HG03064 (cell line): Measurements from ENCODE around the gene ZPBP.
"Not testable (repeated sequence)": the region's sequence is repeated elsewhere in the genome, so short reads cannot be mapped to it uniquely, and the experiment has no call there.

Source experiments
- ATAC-seq: cut with Tn5 transposase; IDR thresholded peaks from one replicate; pipeline ENCODE4 v1.9.1; 2021; ENCODE audit warnings: low read depth; ENCODE audit not compliant: unreplicated experiment

The ZPBP gene

DNA sequence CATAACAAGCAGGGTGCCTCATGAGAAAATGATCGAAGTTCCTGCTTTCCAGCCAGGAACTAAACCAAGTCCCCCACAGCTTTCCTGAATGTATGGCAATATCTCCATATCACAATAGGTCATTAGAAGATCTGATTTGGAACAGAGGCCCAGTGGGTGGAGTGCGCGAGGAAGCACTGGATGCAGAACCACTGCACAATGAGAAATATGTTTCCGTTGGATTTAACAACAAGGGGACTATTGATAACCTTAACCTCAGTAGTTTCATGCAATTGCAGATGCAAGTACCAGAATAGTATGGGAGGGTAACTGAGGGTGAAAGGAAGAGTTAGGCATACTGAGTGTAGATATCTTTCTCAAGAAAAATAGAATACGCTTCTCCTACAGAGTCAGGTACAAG, 45.3 kb downstream of the ZPBP start:
- no peak for ATAC-seq

DNA sequence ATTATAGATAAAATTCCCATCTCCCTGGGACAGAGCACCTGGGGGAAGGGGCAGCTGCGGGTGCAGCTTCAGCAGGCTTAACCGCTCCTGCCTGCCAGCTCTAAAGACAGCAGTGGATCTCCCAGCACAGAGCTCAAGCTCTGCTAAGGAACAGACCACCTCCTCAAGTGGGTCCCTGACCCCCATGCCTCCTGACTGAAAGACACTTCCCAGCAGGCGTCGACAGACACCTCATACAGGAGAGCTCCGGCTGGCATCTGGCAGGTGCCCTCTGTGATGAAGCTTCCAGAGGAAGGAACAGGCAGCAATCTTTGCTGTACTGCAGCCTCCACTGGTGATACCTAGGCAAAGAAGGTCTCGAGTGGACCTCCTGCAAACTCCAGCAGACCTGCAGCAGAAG, 51.9 kb downstream of the ZPBP start:
- not testable (repeated sequence) for ATAC-seq

DNA sequence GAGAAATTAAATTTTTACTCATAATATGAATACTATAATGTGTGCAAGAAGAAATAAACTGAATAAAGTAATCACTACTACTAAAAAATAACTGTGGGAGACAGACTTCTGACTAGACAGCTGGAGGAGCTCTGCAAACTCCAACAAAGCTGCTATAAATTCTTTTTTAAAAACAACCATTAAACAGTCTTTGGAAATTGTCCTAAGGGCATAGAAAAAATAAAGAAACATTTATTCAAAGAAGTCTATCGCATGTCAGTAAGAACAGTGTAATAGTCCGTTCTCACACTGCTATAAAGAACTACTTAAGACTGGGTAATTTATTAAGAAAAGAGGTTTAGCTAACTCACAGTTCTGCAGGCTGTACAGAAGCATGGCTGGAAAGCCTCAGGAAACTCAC, 56.0 kb downstream of the ZPBP start:
- ATAC-seq, result no peak

DNA sequence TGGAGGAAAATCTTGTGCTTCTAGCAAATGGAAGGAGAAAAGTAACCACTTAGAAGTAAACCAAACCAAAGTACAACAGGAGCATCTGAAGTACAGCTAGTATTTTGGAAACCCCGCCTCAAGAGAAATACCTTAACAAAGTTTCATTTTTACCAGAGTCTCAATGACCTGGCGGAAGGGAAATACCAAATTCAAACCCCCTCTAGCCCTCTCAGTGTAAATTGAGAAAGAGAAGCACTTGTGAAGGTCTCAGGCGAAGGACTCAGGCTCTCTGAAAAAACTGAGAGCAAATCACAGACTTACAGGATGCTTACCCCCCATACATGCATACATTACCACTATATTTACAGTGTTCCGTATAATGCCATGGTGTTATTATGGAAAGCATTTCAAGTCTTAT, 70.1 kb downstream of the ZPBP start:
- ATAC-seq, result no peak

DNA sequence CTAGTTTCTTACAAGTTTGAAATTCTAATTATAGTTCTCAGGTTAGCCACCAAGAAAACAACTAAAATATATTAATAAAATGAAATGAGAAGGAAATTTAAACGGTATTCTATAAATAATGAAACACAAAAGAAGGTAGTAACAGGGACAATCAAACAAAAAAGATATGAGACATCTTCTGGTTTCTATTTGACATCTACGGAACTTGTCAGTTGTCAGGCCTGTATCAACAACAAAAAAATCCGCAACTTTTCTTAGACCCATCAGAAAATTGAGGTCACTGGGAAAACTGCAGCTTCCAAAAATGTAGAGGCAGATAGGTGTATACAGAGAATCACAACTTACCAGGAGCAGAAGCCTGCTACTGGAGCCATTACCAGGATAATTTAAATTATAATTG, 70.6 kb downstream of the ZPBP start:
- no peak for ATAC-seq

DNA sequence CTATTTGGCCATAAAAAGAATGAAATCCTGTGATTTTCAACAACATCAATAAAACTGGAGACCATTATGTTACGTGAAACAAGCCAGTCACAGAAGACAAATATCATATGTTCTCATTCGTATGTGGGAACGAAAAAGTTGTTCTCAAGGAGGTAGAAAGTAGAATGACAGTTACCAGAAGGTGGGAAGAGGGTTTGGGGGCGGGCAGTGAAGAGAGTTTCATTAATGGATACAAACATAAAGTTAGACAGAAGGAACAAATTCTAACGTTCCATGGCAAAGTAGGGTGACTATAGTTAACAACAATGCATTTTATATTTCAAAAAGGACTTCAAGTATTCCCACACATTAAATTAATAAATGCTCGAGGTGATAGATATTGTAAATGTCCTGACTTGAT, 97.4 kb downstream of the ZPBP start:
- no peak for ATAC-seq

DNA sequence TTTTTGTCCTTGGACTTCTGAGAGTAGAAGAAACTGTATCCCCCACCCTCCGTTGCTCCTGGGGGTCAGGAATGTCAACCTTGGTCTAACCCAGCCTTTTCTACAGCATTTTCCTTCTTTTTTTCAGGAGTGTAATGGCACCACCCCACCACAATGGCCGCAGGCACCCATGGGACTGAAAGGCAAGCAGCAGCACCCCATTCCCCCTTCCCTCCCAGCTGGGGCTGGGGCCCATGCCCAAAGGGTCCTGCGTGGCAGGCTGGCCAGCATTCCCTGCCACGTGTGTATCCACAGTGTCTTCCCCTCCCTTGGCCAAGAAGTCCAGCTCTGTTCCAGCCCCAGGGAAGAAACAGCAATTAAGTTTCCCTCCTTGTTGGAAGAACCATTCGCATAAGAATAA, 106.9 kb downstream of the ZPBP start:
- no peak for ATAC-seq

DNA sequence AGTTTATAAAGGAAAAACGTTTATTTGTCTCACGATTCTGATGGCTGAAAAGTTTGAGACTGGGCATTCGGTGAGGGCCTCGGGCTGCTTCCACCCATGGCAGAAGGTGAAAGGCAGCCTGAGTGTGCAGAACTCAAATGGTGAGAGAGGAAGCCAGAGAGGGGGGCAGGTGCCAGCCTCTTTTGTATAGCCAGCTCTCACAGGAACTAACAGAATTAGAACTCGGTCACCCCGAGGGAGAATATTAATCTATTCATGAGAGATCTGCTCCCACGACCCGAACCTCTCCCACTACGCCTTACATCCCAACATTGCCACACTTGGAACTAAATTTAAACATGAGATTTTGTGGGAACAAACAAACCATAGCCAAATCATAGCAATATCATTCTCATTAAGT, 112.6 kb downstream of the ZPBP start:
- ATAC-seq, result no peak

DNA sequence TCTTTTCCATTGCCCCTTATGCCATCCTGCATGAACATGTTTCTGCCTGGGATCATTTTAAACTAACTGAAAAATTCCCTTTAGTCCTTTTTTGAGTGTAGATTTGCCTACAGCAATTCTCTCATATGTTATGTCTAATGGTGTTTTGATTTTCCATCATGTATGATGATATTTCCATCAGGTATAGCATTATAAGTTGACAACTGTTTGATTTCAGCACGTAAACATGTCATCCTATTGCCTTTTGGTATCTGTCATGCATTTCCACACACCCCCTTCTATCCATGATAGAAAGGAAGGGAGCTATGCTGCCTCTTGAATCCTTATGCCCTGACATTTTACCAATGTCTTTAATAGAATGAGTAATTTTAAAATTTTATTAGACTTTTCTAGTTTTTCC, 116.8 kb downstream of the ZPBP start:
- ATAC-seq, result no peak

DNA sequence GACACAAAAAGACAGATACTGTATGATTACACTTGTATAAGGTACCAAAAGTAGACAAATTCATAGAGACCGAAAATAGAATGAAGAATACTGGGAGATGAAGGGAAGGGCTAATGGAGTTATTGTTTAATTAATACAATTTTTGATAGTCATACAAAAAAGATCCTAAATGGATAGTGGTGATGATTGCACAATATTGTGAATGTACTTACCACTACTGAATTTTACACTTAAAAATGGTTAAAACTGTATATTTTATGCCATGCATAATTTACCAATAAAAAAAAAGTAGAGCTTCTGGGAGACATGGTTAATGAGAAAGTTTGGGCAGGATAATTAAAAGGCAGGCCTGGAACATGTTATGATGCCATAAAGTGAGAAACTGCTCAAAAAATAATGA, 119.0 kb downstream of the ZPBP start:
- no peak for ATAC-seq

DNA sequence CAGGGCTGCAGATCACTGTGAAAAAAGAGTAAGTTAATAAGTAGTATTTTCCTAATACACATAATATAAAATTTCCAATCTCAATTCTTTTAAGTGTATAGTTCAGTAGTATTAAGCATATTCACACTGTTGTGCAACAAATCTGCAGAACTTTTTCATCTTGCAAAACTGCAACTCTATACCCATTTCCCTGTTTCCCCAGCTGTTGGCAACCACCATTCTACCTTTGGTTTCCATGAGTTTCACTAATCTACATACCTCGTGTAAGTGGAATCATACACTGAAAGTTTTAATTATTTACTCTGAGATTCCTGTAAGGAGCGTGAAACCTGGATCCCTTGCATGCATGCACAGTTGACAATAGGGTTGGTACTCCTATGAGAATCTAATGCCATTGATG, 155.4 kb downstream of the ZPBP start:
- no peak for ATAC-seq

DNA sequence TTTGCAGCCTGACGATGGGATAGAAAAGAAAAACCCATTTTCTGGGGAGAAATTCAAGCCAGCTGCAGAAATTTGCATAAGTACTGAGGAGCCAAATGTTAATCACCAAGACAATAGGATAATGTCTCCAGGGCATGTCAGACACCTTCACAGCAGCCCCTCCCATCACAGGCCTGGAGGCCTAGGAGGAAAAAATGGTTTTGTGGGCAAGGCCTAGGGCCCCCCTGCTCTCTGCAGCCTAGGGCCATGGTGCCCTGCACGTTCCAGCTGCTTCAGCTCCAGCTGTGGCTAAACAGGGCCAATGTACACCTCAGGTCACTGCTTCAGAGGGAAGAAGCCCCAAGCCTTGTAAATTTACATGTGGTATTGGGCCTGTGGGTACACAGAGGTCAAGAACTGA, 161.4 kb downstream of the ZPBP start:
- no peak for ATAC-seq

DNA sequence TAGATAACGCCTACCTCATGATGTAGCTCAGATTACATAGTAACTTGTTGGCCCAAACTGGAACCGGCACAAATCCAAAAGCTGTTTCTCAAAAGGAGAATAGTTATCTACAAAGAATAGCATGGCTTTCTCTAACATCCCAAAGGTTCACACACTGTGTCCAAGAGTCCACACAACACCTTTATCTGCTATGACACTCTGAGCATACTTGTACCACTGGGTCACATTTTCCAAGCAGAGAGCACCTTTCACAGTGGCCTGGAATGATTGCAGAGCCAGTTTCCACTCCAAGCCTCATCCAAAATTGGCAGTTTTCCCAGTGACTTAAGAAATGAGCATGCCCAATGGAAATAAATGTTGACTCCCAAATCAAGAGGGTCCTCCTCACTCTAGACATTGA, 164.3 kb downstream of the ZPBP start:
- ATAC-seq, result no peak

DNA sequence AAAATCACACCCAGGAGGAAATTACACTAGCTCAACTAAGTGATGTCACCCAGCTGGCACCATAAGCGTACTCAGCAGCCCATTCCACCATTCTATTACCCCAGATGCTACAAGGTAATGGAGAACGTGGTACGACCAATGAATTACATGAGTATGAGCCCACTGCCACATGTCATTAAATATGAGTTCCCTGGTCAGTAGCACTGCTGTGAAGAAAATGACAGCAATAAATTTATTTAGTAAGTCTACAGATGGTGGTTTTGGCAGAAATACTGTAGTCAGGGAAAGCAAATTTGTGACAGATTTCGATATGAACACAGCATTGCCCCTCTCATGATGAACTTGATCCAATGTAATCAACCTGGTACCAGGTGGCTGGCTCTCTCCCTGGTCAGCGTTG, 165.4 kb downstream of the ZPBP start:
- no peak for ATAC-seq

DNA sequence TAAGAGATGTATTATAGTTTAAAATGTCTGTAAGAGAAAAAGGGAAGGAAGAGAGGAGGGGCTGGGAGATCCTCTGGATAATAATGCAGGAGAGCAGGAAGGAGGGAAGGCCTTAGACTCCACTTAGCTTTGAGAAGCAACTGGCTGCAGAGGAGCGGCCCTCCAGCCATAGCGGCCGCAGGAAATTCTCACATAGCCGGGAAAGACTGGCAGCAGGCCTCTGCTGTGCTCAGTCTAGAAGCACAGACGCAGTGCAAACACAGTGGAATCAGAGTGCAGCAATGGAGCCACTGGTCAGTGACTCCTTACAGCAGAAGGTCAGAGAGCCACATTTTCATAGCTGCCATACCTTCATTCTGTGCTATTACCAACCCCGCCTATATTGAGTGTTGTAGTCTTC, 166.3 kb downstream of the ZPBP start:
- no peak for ATAC-seq

DNA sequence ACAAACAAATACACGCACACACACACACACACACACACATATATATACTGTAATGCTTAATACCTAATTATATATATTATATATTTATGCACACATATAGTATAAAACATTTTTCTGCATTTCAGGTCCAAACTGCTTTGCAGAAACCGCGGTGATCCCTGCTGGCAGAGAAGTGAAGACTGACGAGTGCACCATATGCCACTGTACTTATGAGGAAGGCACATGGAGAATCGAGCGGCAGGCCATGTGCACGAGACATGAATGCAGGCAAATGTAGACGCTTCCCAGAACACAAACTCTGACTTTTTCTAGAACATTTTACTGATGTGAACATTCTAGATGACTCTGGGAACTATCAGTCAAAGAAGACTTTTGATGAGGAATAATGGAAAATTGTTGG, 181.1 kb downstream of the ZPBP start:
- no peak for ATAC-seq

DNA sequence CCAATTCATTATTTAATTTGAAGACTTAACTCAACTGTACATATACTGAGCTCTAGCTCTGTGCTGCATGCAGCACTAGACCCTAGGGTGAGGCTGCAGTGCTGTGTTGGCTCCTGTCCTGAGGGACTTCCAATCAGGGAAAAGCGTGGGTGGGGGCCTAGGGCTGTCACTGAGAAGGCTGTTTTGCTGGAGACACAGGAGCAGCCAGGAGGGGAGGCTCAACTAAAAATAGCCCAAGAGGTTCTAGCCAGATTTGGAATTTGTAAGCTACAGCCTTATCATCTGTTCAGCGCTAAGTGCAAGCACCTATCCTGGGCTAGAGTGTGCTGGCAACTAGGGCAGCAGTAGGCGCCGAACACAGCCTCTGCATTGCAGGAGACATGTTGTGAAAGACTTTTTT, 198.5 kb downstream of the ZPBP start:
- ATAC-seq, result no peak

DNA sequence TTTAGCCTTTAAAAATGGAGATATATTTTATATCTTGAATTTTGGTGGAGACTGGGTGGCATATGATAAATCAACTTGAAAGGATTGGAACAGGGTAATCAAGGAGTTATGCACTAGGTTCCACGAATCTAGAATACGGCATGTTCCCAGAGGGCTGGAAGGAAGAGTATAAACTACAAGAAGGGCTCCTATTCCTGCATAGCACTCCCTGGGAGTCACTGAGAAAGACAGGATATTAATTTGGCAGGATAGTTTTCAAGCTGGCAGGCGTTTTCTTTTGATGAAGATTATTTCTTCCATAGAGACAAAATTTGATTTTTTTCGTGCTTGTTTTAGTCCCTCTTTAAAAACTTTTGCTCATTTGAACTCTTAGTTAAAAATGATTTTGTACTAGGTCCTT, 199.9 kb downstream of the ZPBP start:
- no peak for ATAC-seq

DNA sequence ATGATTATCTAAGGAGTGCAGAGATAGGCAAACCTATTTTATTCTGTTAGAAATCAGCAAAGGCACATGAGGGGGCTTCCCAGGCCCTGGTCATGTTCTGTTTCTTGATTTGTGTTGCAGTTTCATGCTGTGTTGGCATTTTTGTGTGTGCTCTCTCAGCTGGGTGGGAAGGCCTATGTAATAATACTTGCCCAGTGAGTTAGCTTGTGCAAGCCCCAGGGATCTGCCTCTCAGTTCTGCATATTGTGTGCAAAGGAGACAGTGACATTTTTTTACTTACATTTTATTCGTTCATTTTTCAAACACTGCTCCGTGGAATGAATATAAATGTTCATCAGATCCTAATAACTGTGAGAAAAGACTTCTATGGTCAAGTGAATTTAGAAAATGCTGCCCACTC, 200.6 kb downstream of the ZPBP start:
- no peak for ATAC-seq
